Cardiac fibroblast (primary cell): Measurements from ENCODE around the gene SDF2L1.
"Not testable (repeated sequence)": the region's sequence is repeated elsewhere in the genome, so short reads cannot be mapped to it uniquely, and the experiment has no call there.

Experiments
- DNase-seq, 2 donors: peaks; one replicate each; pipeline versions ENCODE4 v3.0.0 to v3.0.0-alpha.2; 2010; ENCODE audit warnings: low read depth in 2 of 2
- H3K4me3 ChIP-seq, 2 donors: replicated peaks in 1 of 2; 1 replicate in 1 of 2; 2 replicates in 1 of 2; pipeline ENCODE4 v1.5.1; 2011; ENCODE audit warnings: low read depth in 2 of 2, low read length in 2 of 2, mild to moderate bottlenecking in 2 of 2, moderate library complexity in 1 of 2
- TF ChIP-seq, protein P1 (sequence below): IDR thresholded peaks from one replicate; pipeline ENCODE4 v1.5.1; 2011; ENCODE audit warnings: low read depth, mild to moderate bottlenecking, low read length, inconsistent platforms

Gene SDF2L1

DNA sequence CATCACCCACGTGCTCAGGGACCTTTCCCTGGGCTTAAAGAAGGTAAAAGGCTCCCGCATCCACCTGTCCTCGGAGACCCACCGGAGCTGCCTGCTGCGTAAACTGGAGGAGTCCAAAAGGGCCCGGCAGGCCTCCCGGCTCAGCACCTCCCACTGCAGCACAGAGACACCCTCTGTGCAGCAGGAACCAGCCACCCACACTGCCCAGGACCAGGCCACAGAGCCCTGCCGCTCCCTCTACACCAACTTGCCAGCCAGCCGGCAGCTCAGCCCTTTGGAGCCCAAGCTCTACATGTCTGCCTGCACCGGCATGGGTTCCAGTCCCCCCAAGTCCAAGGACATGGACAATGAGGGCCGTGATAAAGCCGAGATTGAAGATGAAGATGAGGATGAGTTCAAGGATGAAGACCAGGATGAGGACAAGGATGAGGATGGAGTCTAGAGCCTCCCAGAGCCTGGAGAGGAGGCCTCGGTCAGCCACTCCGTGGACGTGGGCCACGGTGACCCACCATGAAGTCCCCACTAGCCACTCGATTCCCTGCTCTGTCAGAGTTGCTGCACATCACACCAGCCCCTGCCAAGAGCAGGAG lies 5.4 kb upstream of the SDF2L1 start:
- no peak for DNase-seq
- TF ChIP-seq, protein P1, sequence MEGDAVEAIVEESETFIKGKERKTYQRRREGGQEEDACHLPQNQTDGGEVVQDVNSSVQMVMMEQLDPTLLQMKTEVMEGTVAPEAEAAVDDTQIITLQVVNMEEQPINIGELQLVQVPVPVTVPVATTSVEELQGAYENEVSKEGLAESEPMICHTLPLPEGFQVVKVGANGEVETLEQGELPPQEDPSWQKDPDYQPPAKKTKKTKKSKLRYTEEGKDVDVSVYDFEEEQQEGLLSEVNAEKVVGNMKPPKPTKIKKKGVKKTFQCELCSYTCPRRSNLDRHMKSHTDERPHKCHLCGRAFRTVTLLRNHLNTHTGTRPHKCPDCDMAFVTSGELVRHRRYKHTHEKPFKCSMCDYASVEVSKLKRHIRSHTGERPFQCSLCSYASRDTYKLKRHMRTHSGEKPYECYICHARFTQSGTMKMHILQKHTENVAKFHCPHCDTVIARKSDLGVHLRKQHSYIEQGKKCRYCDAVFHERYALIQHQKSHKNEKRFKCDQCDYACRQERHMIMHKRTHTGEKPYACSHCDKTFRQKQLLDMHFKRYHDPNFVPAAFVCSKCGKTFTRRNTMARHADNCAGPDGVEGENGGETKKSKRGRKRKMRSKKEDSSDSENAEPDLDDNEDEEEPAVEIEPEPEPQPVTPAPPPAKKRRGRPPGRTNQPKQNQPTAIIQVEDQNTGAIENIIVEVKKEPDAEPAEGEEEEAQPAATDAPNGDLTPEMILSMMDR: no peak
- H3K4me3 ChIP-seq: no peak overlapping the region

DNA sequence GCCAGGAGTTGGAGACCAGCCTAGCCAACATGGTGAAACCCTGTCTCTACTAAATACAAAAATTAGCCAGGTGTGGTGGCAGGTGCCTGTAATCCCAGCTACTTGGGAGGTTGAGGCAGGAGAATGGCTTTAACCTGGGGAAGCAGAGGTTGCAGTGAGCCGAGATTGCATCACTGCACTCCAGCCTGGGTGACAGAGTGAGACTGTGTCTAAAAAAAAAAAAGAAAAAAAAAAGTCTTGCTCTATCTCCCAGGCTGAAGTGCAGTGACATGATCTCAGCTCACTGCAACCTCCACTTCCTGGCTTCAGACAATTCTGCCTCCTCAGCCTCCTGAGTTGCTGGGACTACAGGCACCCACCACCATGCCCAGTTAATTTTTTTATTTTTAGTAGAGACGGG lies 4.7 kb upstream of the SDF2L1 start:
- not testable (repeated sequence) for DNase-seq, H3K4me3 ChIP-seq

DNA sequence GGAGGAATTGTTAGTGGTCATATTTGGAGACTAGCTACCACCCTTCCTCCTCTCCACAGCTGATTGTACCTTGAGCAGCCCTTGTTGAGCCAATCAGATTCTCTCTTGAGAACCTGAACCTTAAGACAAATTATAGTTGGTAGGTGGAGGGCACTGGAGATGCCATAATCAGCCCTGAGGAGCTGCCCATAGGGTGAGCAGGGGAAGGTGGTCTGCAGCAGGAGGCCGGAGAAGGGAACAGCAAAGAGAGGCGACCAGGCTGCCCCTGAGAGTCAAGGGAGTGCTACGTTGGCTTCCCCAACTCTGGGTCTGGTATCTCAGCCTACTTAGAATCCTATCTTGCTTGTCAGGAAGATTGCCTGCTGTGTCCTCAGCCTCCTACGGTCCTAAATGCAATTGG lies 2.7 kb upstream of the SDF2L1 start:
- no peak overlapping the region for H3K4me3 ChIP-seq
- TF ChIP-seq, protein P1: no peak
- no peak for DNase-seq

DNA sequence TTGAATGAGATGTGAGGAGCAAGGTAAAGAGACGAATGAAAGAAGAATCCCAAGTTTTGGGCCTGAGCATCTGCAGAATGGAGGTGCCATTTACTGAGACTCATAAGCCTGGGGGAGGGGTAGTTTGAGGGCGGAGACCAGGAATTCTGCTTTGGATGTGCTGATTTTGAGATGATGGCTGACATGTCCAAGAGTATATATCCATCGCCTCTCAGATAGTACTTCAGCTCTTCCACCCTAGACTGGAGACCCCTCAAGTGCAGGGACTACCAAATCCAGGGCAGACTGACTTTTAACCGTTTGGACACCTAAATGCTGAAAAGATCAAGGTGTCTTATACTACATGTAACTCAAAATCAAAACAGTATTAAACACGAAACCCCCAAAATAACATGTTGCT lies 1.3 kb upstream of the SDF2L1 start:
- H3K4me3 ChIP-seq: no peak overlapping the region
- TF ChIP-seq, protein P1: no peak
- no peak for DNase-seq

DNA sequence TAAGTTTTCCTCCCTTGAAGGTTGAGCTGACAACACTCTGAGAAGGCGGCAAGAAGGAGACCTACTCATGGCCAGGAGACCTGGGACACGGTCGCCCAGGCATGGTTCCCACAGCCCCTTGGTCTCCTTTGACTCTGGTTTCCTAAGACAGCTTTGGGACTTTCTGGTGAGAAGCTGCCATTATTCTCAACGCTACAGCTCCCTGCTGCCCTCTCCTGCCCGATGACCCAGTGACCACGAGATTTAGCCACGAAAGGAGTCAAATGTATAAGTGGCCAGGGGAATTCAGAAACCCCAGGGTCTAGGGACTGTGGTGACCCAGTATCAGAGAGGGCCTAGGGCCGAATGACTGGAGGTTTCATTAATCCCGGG lies 699 bp upstream of the SDF2L1 start:
- H3K4me3 ChIP-seq: peak overlapping the region; percentile 47 to 51
- peak; percentile 65 to 70 for DNase-seq
- TF ChIP-seq, protein P1: peak; percentile 62

DNA sequence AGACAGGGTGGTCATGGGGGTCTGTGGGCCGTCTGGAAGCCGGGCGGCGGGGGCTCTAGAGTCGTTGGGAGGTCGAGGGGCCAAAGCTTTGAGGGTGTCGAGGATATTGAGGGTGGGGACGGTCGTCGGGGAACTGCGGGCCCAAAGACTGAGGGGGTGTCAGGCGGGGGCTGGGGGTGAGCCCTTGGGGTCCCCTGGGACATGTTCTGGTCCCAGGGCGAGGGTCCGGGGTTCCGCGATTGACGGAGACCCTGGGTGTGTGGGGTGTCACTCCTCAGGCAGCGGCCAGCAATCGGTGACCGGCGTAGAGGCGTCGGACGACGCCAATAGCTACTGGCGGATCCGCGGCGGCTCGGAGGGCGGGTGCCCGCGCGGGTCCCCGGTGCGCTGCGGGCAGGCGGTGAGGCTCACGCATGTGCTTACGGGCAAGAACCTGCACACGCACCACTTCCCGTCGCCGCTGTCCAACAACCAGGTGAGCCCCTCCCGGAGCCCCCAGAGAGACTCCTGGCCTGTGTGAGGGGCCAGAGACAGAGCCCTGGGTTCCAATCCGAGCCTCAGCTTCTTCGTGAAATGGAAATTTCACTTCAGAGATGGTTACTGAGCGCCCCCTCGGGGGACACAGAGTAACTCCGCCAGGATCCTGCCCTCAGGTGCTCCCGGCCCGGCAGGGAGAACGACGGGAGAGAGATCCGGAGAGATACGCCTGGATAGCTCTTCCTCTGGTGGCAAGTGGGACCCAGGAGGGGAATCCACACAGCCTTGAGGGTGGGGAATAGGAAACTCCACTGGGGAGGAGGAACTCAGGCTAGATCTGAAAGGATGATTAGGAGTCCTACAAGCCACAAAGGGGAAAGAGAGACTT lies 714 bp downstream of the SDF2L1 start:
- TF ChIP-seq, protein P1: peak; percentile 65
- H3K4me3 ChIP-seq: peak overlapping the region; percentile 86 to 88
- DNase-seq: peak; percentile 50 to 63

DNA sequence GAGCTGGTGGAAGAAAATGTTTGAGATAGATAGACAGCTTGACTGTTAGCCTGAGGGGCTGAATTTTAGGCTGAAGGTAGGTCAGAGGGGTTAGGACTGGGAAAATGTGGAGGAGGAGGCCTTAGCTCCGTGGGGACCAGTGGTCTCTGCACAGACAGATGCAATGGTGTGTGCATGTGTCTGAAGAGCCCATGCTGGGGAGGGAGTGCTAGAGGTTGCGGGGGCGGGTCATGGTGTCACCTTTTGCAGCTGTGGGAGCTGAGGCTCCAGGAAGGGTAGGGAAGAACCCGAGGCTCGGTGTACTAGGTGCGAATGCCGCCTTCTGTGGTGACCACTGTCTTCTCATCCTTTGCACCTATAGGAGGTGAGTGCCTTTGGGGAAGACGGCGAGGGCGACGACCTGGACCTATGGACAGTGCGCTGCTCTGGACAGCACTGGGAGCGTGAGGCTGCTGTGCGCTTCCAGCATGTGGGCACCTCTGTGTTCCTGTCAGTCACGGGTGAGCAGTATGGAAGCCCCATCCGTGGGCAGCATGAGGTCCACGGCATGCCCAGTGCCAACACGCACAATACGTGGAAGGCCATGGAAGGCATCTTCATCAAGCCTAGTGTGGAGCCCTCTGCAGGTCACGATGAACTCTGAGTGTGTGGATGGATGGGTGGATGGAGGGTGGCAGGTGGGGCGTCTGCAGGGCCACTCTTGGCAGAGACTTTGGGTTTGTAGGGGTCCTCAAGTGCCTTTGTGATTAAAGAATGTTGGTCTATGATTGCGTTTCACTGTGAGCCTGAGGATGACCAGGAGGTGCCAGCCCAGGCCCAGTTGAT lies 1.6 kb downstream of the SDF2L1 start:
- TF ChIP-seq, protein P1: no peak
- H3K4me3 ChIP-seq: peak overlapping the region; percentile 86 to 88
- DNase-seq: no peak

DNA sequence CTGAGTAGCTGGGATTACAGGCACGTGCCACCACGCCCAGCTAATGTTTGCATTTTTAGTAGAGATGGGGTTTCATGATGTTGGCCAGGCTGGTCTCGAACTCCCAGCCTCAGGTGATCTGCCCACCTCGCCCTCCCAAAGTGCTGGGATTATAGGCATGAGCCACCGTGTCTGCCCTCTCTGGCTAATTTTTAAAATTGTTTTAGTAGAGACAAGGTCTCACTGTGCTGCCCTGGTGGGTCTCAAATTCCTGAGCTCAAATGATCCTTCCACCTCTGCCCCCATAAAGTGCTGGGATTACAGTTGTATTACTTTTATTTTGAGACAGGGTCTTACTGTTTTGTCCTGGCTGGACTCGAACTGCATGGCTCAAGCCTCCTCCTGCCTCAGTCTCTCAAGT lies 3.4 kb downstream of the SDF2L1 start:
- DNase-seq, H3K4me3 ChIP-seq: not testable (repeated sequence)
